Measurements from ENCODE around the gene C9orf153. TPM values are rescaled to one million over a fixed set of nuclear protein-coding genes. Genes with fewer than 3 reads are reported as not detected.

Gene C9orf153
- total and polyA plus RNA-seq, 2 of the 8 experiments (the other 6 are each of a cell fraction or from before 2014, with no cell fraction given) = not detected

DNA sequence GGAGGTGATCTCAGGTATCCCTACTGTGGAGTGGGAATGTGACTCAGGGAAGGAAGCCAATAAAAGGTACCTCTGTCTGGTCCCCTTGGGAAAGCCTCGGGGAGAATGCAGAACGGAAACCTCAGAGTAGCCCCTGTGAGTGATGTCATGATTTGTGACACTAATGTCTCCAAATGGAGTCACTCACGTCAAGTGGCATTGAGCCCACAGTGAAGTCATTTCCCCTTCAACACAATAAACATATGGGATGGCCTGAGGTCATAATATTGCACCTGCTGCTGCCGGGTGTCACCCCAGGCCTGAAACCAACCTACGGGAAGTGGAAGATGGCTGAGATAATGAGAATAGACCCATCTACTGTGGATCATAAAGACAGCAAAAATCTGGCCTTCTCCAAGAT, 84.2 kb downstream of the C9orf153 start:
- H3K4ac ChIP-seq (replicated peaks; ENCODE audit: insufficient read length, low read depth, low read length) = no peak overlapping the region
- H4K8ac ChIP-seq (ENCODE audit: extremely low read depth, insufficient read depth, low read length) = no peak overlapping the region
- no peaks in the 10 kb centered on the region for H3K79me1 ChIP-seq (ENCODE audit: low read depth, low read length)
- DNase-seq (ENCODE audit: low read depth in 1 of 2, low spot score in 2 of 2) (no peak), FAIRE-seq (no peak)
- no peak overlapping the region for H4K5ac ChIP-seq (ENCODE audit: insufficient read length, low read depth, low read length)
- H3K9me3 ChIP-seq (ENCODE audit: insufficient read depth in 2 of 2, low read depth in 1 of 2, low read length in 1 of 2) = no peaks in the 10 kb centered on the region
- H3K18ac ChIP-seq (ENCODE audit: extremely low read depth, low read length) = no peak overlapping the region
- ChIA-PET POLR2A (ENCODE audit: partially characterized antibody) (no interaction called here), CTCF (ENCODE audit: partially characterized antibody) (interaction anchor here (0.9 kb wide), 1 partner anchor 27 kb away, joined by 3 read pairs; no protein-coding TSS in a partner anchor)
- H2BK12ac ChIP-seq (ENCODE audit: low read depth, low read length) = no peak overlapping the region
- peak overlapping the region; percentile 5 for H4K91ac ChIP-seq (replicated peaks; ENCODE audit: insufficient read length, low read length)
- no peak overlapping the region for H2AK5ac ChIP-seq (ENCODE audit: low read depth, low read length)
- H3K9ac ChIP-seq (replicated peaks in 1 of 4; ENCODE audit: extremely low read depth in 1 of 4, low read depth in 3 of 4, low read length in 3 of 4) = no peak overlapping the region
- no peak overlapping the region for H3K27ac ChIP-seq (ENCODE audit: low read depth, low read length)
- no peak overlapping the region for H2BK15ac ChIP-seq (ENCODE audit: low read length)
- H3K36me3 ChIP-seq (ENCODE audit: control insufficient read depth in 2 of 4, insufficient read depth in 4 of 4, low read length in 3 of 4) = no peaks in the 10 kb centered on the region
- H2BK5ac ChIP-seq (ENCODE audit: low read depth, low read length) = no peak overlapping the region
- WGBS, 2 experiments (ENCODE audit: extremely low coverage in 1 of 2, insufficient coverage in 1 of 2, insufficient read length in 1 of 2, insufficient replicate concordance in 2 of 2, low coverage in 1 of 2, low lambda C conversion rate in 2 of 2, missing lambda C conversion rate in 1 of 2) = 89% methylated on average over 5 of the region's 5 CpGs; no CpG with 5 or more reads in 1 of the 2 experiments
- no peak overlapping the region for H2BK120ac ChIP-seq (replicated peaks; ENCODE audit: low read depth, low read length)
- H3K4me3 ChIP-seq (ENCODE audit: extremely low read depth in 1 of 4, insufficient read depth in 2 of 4, low read depth in 3 of 4, low read length in 4 of 4) = no peak overlapping the region
- no peak overlapping the region for H2BK20ac ChIP-seq (ENCODE audit: low read length)
- no peaks in the 10 kb centered on the region; a peak in 1 of 4 replicates for H3K79me2 ChIP-seq (ENCODE audit: control insufficient read depth in 1 of 2, insufficient read depth in 2 of 2, low read length in 2 of 2)
- H3K27me3 ChIP-seq (replicated peaks in 1 of 4; ENCODE audit: control insufficient read depth in 3 of 4, extremely low read depth in 1 of 4, insufficient read depth in 3 of 4, low read length in 3 of 4) = no peaks in the 10 kb centered on the region
- H3K56ac ChIP-seq (replicated peaks; ENCODE audit: insufficient read length, low read depth, low read length) = no peak overlapping the region
- TF ChIP-seq TAF7 (optimal IDR thresholded peaks at IDR 0.05; ENCODE audit: borderline replicate concordance, low read depth, low read length) = no peak
- TF ChIP-seq, protein P1, sequence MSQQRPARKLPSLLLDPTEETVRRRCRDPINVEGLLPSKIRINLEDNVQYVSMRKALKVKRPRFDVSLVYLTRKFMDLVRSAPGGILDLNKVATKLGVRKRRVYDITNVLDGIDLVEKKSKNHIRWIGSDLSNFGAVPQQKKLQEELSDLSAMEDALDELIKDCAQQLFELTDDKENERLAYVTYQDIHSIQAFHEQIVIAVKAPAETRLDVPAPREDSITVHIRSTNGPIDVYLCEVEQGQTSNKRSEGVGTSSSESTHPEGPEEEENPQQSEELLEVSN (IDR thresholded peaks at IDR 0.05) = no peak
- no peak for TF ChIP-seq GABPA (IDR thresholded peaks at IDR 0.05; ENCODE audit: borderline replicate concordance, insufficient read depth, low read length)
- TF ChIP-seq SP2 (IDR thresholded peaks at IDR 0.05; ENCODE audit: low read length) = no peak
- no peak for TF ChIP-seq CEBPB (IDR thresholded peaks at IDR 0.05; ENCODE audit: low read depth, low read length)
- no peak for TF ChIP-seq RBBP5 (IDR thresholded peaks at IDR 0.05; ENCODE audit: borderline replicate concordance, low read depth, low read length)
- no peak for TF ChIP-seq SIX5 (IDR thresholded peaks at IDR 0.05; ENCODE audit: low read depth, low read length)
- no peak for TF ChIP-seq SUZ12 (IDR thresholded peaks at IDR 0.05; ENCODE audit: low read length)
- TF ChIP-seq, protein P2, sequence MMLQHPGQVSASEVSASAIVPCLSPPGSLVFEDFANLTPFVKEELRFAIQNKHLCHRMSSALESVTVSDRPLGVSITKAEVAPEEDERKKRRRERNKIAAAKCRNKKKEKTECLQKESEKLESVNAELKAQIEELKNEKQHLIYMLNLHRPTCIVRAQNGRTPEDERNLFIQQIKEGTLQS (IDR thresholded peaks at IDR 0.05; ENCODE audit: insufficient read depth, low read depth, low read length) = no peak
- no peak for TF ChIP-seq CBX8 (IDR thresholded peaks at IDR 0.05; ENCODE audit: borderline replicate concordance, low read depth, low read length)
- TF ChIP-seq RAD21 (IDR thresholded peaks at IDR 0.05 in 1 of 2, conservative IDR thresholded peaks at IDR 0.05 in 1 of 2; ENCODE audit: low read depth in 2 of 2, low read length in 2 of 2) = no peak
- TF ChIP-seq SRF (IDR thresholded peaks at IDR 0.05; ENCODE audit: low read depth, low read length) = no peak
- no peak for TF ChIP-seq ASH2L (IDR thresholded peaks at IDR 0.05; ENCODE audit: low read length)
- H2AFZ ChIP-seq (ENCODE audit: low read length) = no peak overlapping the region
- H3K4me1 ChIP-seq (replicated peaks in 1 of 4; ENCODE audit: control insufficient read depth in 3 of 4, insufficient read depth in 4 of 4, low read length in 3 of 4) = no peaks in the 10 kb centered on the region; a peak in 1 of 7 replicates
- no peak overlapping the region for H3K4me2 ChIP-seq (ENCODE audit: insufficient read depth in 1 of 2, low read depth in 2 of 2, low read length in 2 of 2)
- no peaks in the 10 kb centered on the region for H3K23me2 ChIP-seq (ENCODE audit: low read depth, low read length)
- no peak overlapping the region for H3K23ac ChIP-seq (ENCODE audit: insufficient read length)
- H4K20me1 ChIP-seq (replicated peaks in 1 of 2; ENCODE audit: control insufficient read depth in 1 of 2, insufficient read depth in 2 of 2, low read length in 2 of 2) = no peaks in the 10 kb centered on the region
- no peak overlapping the region for H3K14ac ChIP-seq (ENCODE audit: insufficient read length)

Measured in H1 (cell line).